ENCODE data around the gene C11orf58.

The C11orf58 gene

GRCh38 chr11:16738193-16738946, at the start of gene C11orf58:
Gene C11orf58 (plus strand): TSS chr11:16738647. CDS start chr11:16738779, 132 bp downstream.
- H3K27me3 Mint-ChIP-seq = no peaks in the 10 kb centered on the region
- peaks cover 27% of the 10 kb centered on the region for H3K4me1 Mint-ChIP-seq
- H3K27ac Mint-ChIP-seq = peak within 1 kb of the TSS in 1 of 2 donors; percentile 95
- H3K9me3 Mint-ChIP-seq = no peaks in the 10 kb centered on the region
- peak; percentile 91 to 96 for DNase-seq
- peak; percentile 97 for ATAC-seq
- H3K4me3 Mint-ChIP-seq = peak within 1 kb of the TSS in 1 of 2 donors; percentile 61

- ATAC-seq = no peak
- Mint-ChIP-seq H3K9me3 (no peaks in the 10 kb centered on the region), H3K4me3 (no peak overlapping the region), H3K4me1 (no peaks in the 10 kb centered on the region), H3K27me3 (peaks cover 12% of the 10 kb centered on the region), H3K27ac (no peak overlapping the region)
- DNase-seq = no peak
Observed at GRCh38 chr11:16690086-16690485, 48.4 kb upstream of the C11orf58 start.

GRCh38 chr11:16703795-16704194, 34.7 kb upstream of the C11orf58 start:
- DNase-seq = no peak
- Mint-ChIP-seq H3K9me3 (no peaks in the 10 kb centered on the region), H3K4me1 (no peaks in the 10 kb centered on the region), H3K27ac (no peak overlapping the region), H3K4me3 (no peak overlapping the region), H3K27me3 (no peaks in the 10 kb centered on the region)
- ATAC-seq = no peak

GRCh38 chr11:16713594-16713993, 24.9 kb upstream of the C11orf58 start:
- no peaks in the 10 kb centered on the region for H3K9me3 Mint-ChIP-seq
- DNase-seq (no peak), ATAC-seq (no peak)
- H3K4me3 Mint-ChIP-seq = no peak overlapping the region
- no peaks in the 10 kb centered on the region for H3K27me3 Mint-ChIP-seq
- H3K4me1 Mint-ChIP-seq = no peaks in the 10 kb centered on the region
- no peak overlapping the region for H3K27ac Mint-ChIP-seq

- H3K27ac Mint-ChIP-seq = no peak overlapping the region
- no peaks in the 10 kb centered on the region for H3K4me1 Mint-ChIP-seq
- DNase-seq = no peak
- no peaks in the 10 kb centered on the region for H3K27me3 Mint-ChIP-seq
- H3K9me3 Mint-ChIP-seq = peaks cover 0 to 10% of the 10 kb centered on the region in 2 donors
- no peak for ATAC-seq
- H3K4me3 Mint-ChIP-seq = no peak overlapping the region
Observed at GRCh38 chr11:16722581-16723344, 15.7 kb upstream of the C11orf58 start.

- Mint-ChIP-seq H3K4me3 (no peak overlapping the region), H3K27ac (no peak overlapping the region), H3K4me1 (no peaks in the 10 kb centered on the region), H3K9me3 (peaks cover 15 to 16% of the 10 kb centered on the region in 2 donors), H3K27me3 (peaks cover 26% of the 10 kb centered on the region)
- DNase-seq = no peak
- no peak for ATAC-seq
Observed at GRCh38 chr11:16727806-16728205, 10.6 kb upstream of the C11orf58 start.

- H3K4me1 Mint-ChIP-seq = peaks cover 22% of the 10 kb centered on the region
- no peaks in the 10 kb centered on the region for H3K27me3 Mint-ChIP-seq
- DNase-seq (no peak), ATAC-seq (peak; percentile 6)
- no peaks in the 10 kb centered on the region for H3K9me3 Mint-ChIP-seq
- peak overlapping the region in 1 of 2 donors; percentile 61 for H3K4me3 Mint-ChIP-seq
- peak overlapping the region in 1 of 2 donors; percentile 95 for H3K27ac Mint-ChIP-seq
Observed at GRCh38 chr11:16737818-16738192, 642 bp upstream of the C11orf58 start.

- Mint-ChIP-seq H3K9me3 (no peaks in the 10 kb centered on the region), H3K27ac (no peak overlapping the region), H3K27me3 (no peaks in the 10 kb centered on the region), H3K4me1 (peaks cover 32% of the 10 kb centered on the region), H3K4me3 (no peak overlapping the region)
- ATAC-seq (peak; percentile 7), DNase-seq (no peak)
Observed at GRCh38 chr11:16738947-16739815, 734 bp downstream of the C11orf58 start.

- peaks cover 49% of the 10 kb centered on the region for H3K4me1 Mint-ChIP-seq
- no peaks in the 10 kb centered on the region for H3K27me3 Mint-ChIP-seq
- no peak for ATAC-seq
- no peaks in the 10 kb centered on the region for H3K9me3 Mint-ChIP-seq
- peak overlapping the region; percentile 34 to 35 for H3K27ac Mint-ChIP-seq
- no peak for DNase-seq
- peak overlapping the region; percentile 58 to 62 for H3K4me3 Mint-ChIP-seq
Observed at GRCh38 chr11:16741473-16741872, 3.0 kb downstream of the C11orf58 start.

- DNase-seq (no peak), ATAC-seq (no peak)
- Mint-ChIP-seq H3K4me1 (peaks cover 55% of the 10 kb centered on the region), H3K9me3 (no peaks in the 10 kb centered on the region), H3K27me3 (no peaks in the 10 kb centered on the region), H3K27ac (peak overlapping the region; percentile 52 to 59), H3K4me3 (peak overlapping the region in 1 of 2 donors; percentile 53)
Observed at GRCh38 chr11:16743478-16743877, 5.0 kb downstream of the C11orf58 start.

GRCh38 chr11:16744128-16744725, 5.8 kb downstream of the C11orf58 start:
- DNase-seq = no peak
- Mint-ChIP-seq H3K4me1 (peaks cover 61% of the 10 kb centered on the region), H3K9me3 (no peaks in the 10 kb centered on the region), H3K4me3 (no peak overlapping the region), H3K27ac (peak overlapping the region in 1 of 2 donors; percentile 90), H3K27me3 (no peaks in the 10 kb centered on the region)
- ATAC-seq = no peak

GRCh38 chr11:16745950-16746605, 7.6 kb downstream of the C11orf58 start:
- H3K27me3 Mint-ChIP-seq = no peaks in the 10 kb centered on the region
- no peak overlapping the region for H3K4me3 Mint-ChIP-seq
- H3K4me1 Mint-ChIP-seq = peaks cover 74% of the 10 kb centered on the region
- peak overlapping the region in 1 of 2 donors; percentile 13 for H3K27ac Mint-ChIP-seq
- DNase-seq (no peak), ATAC-seq (no peak)
- H3K9me3 Mint-ChIP-seq = no peaks in the 10 kb centered on the region

GRCh38 chr11:16749092-16749491, 10.6 kb downstream of the C11orf58 start:
- DNase-seq (no peak), ATAC-seq (no peak)
- Mint-ChIP-seq H3K27me3 (no peaks in the 10 kb centered on the region), H3K9me3 (no peaks in the 10 kb centered on the region), H3K4me3 (no peak overlapping the region), H3K27ac (peak overlapping the region in 1 of 2 donors; percentile 34), H3K4me1 (peaks cover 57% of the 10 kb centered on the region)

GRCh38 chr11:16749666-16750065, 11.2 kb downstream of the C11orf58 start:
- peaks cover 51% of the 10 kb centered on the region for H3K4me1 Mint-ChIP-seq
- H3K27me3 Mint-ChIP-seq = no peaks in the 10 kb centered on the region
- H3K9me3 Mint-ChIP-seq = no peaks in the 10 kb centered on the region
- DNase-seq (peak in 1 of 2 donors; percentile 28), ATAC-seq (peak; percentile 95)
- H3K4me3 Mint-ChIP-seq = no peak overlapping the region
- peak overlapping the region; percentile 71 to 80 for H3K27ac Mint-ChIP-seq
